Lower leg skin (tissue), 3 donors: ENCODE results near the gene POPDC2.

Experiments used
- POLR2A ChIP-seq, 2 donors: fragments of 450-650 bp; IDR thresholded peaks; one replicate each; pipeline ENCODE4 v1.6.1; 2016 to 2017; ENCODE audit warnings: antibody characterized with exemption in 2 of 2, mild to moderate bottlenecking in 1 of 2, moderate library complexity in 1 of 2
- TF ChIP-seq, protein P1 (sequence below), 3 donors: fragments of 450-650 bp; IDR thresholded peaks; one replicate each; pipeline ENCODE4 v1.5.1; 2016; ENCODE audit warnings: antibody characterized with exemption in 3 of 3, mild to moderate bottlenecking in 3 of 3, moderate library complexity in 2 of 3

DNA sequence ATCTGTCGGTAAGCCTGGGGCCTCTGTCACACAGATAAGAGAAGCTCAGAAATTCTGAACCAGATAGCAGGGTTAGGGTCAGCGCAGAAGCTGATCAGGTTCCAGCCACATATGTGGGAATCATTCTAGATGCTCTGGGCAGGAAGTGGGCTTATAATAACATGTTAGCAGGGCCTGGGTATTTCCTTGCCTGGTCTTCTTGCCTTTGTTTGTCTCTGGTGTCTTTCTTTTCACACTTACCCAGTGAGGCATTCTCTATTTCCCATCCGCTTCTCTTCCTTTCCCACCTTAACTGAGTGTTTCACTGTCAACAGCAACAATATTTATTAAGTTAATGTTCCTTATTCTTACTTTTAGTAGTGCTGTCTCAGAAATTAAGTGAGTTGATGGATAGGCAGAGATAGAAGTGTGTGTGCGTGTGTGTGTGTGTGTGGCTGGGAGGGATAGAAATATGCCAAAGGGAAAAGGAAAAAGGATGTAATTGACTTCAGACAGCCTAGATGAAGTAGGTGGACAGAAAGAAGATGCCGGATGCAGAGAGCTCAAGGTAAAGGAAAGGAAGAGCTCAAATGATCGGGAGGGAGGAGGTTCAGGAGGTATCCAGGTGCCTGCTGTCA lies 60.7 kb downstream of the POPDC2 start:
- no peak for TF ChIP-seq POLR2A (IDR thresholded peaks at IDR 0.05)
- TF ChIP-seq, protein P1, sequence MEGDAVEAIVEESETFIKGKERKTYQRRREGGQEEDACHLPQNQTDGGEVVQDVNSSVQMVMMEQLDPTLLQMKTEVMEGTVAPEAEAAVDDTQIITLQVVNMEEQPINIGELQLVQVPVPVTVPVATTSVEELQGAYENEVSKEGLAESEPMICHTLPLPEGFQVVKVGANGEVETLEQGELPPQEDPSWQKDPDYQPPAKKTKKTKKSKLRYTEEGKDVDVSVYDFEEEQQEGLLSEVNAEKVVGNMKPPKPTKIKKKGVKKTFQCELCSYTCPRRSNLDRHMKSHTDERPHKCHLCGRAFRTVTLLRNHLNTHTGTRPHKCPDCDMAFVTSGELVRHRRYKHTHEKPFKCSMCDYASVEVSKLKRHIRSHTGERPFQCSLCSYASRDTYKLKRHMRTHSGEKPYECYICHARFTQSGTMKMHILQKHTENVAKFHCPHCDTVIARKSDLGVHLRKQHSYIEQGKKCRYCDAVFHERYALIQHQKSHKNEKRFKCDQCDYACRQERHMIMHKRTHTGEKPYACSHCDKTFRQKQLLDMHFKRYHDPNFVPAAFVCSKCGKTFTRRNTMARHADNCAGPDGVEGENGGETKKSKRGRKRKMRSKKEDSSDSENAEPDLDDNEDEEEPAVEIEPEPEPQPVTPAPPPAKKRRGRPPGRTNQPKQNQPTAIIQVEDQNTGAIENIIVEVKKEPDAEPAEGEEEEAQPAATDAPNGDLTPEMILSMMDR (IDR thresholded peaks at IDR 0.05): no peak
